A549 (cell line): ENCODE data around the gene NEK7. TPM values are rescaled to one million over a fixed set of nuclear protein-coding genes. Genes with fewer than 3 reads are reported as not detected.

Experiments used
- ATAC-seq, 2 experiments: fragments of 200-7000 bp in 1 of 2; fragments of >200 bp in 1 of 2; cut with Nextera tagmentation in 1 of 2; cut with Tn5 transposase in 1 of 2; 3 replicates each; pipeline versions ENCODE4 v1.8.0 to v1.9.1; 2018 to 2020; ENCODE audit warnings: mild to moderate bottlenecking in 1 of 2, moderate library complexity in 1 of 2
- CTCF ChIA-PET: fragments of 300-600 bp; sonication (Branson Sonifier 250); formaldehyde crosslinking; extraction: SDS; loops from one replicate; lab custom pipeline; 2021; ENCODE audit warnings: antibody characterized with exemption, inconsistent platforms; lab: Yijun Ruan, JAX
- POLR2A ChIA-PET: fragments of 350-600 bp; formaldehyde crosslinking; extraction: SDS; loops from one replicate; lab custom pipeline; 2021; ENCODE audit warnings: antibody characterized with exemption, inconsistent platforms; lab: Yijun Ruan, JAX
- DNase-seq, 2 experiments: peaks; one replicate each; pipeline versions ENCODE4 v3.0.0 to v3.0.0-alpha.2; 2011 to 2016; ENCODE audit warnings: low read depth in 1 of 2, low spot score in 1 of 2
- FAIRE-seq: peaks from 2 replicates; lab custom pipeline; 2011; peaks lifted over from hg19 to GRCh38; lab: Jason Lieb, UNC
- H3K27ac ChIP-seq, 2 experiments: fragments of >200 bp; sonication (Bioruptor Twin); formaldehyde crosslinking; 3 replicates each; pipeline ENCODE4 v1.5.1; 2016 to 2017
- H3K4me1 ChIP-seq: fragments of >200 bp; sonication (Bioruptor Twin); formaldehyde crosslinking; 3 replicates; pipeline ENCODE4 v1.6.1; 2016
- H3K4me2 ChIP-seq: fragments of >200 bp; sonication (Bioruptor Twin); formaldehyde crosslinking; 3 replicates; pipeline ENCODE4 v1.6.1; 2016
- H3K4me3 ChIP-seq: fragments of >200 bp; sonication (Bioruptor Twin); formaldehyde crosslinking; 3 replicates; pipeline ENCODE4 v1.5.1; 2016
- H3K9me3 ChIP-seq: fragments of >200 bp; sonication (Bioruptor Twin); formaldehyde crosslinking; 3 replicates; pipeline ENCODE4 v1.6.1; 2016
- BCL3 ChIP-seq: fragments of >200 bp; sonication (Bioruptor Twin); formaldehyde crosslinking; IDR thresholded peaks from 3 replicates; pipeline ENCODE4 v1.6.1; 2016
- CBX2 ChIP-seq: fragments of 200-600 bp; sonication (generic); IDR thresholded peaks from 2 replicates; pipeline ENCODE4 v1.6.1; 2016; ENCODE audit warnings: low read depth, mild to moderate bottlenecking, borderline replicate concordance
- CEBPB ChIP-seq, 2 experiments: fragments of >200 bp in 1 of 2; sonication (Bioruptor Twin) in 1 of 2; formaldehyde crosslinking in 1 of 2; IDR thresholded peaks; 2 replicates each; pipeline ENCODE4 v1.6.1; 2012 to 2016
- CHD4 ChIP-seq: fragments of 200-600 bp; sonication (generic); IDR thresholded peaks from 2 replicates; pipeline ENCODE4 v1.6.1; 2016; ENCODE audit warnings: antibody characterized with exemption, mild to moderate bottlenecking, borderline replicate concordance
- EHMT2 ChIP-seq: fragments of 200-600 bp; sonication (generic); IDR thresholded peaks from 2 replicates; pipeline ENCODE4 v1.6.1; 2016; ENCODE audit warnings: antibody characterized with exemption, low read depth, mild to moderate bottlenecking, moderate library complexity
- ESRRA ChIP-seq: fragments of 150-350 bp; IDR thresholded peaks from 2 replicates; pipeline ENCODE4 v1.6.1; 2014; ENCODE audit warnings: mild to moderate bottlenecking, low read length, borderline replicate concordance
- FOSB ChIP-seq: fragments of 250-450 bp; sonication (Bioruptor Pico); IDR thresholded peaks from 2 replicates; pipeline ENCODE4 v1.5.0; 2020; ENCODE audit warnings: mild to moderate bottlenecking, moderate library complexity
- FOSL2 ChIP-seq, 2 experiments: fragments of 450-650 bp in 1 of 2; fragments of >200 bp in 1 of 2; sonication (Bioruptor Twin) in 1 of 2; formaldehyde crosslinking; IDR thresholded peaks; 2 replicates each; pipeline versions ENCODE4 v1.5.0 to v1.6.1; 2016 to 2020; ENCODE audit warnings: mild to moderate bottlenecking in 1 of 2, moderate library complexity in 1 of 2
- GATA3 ChIP-seq: IDR thresholded peaks from 2 replicates; pipeline ENCODE4 v1.6.1; 2012; ENCODE audit warnings: borderline replicate concordance
- HEYL ChIP-seq: fragments of 250-450 bp; sonication (Bioruptor Pico); IDR thresholded peaks from 2 replicates; pipeline ENCODE4 v1.8.0; 2021; ENCODE audit warnings: mild to moderate bottlenecking, moderate library complexity
- HOXB13 ChIP-seq: fragments of 250-450 bp; sonication (Bioruptor Pico); IDR thresholded peaks from 2 replicates; pipeline ENCODE4 v1.5.0; 2020; ENCODE audit warnings: low read depth, mild to moderate bottlenecking, moderate library complexity
- JUNB ChIP-seq: fragments of >200 bp; sonication (Bioruptor Twin); formaldehyde crosslinking; IDR thresholded peaks from 2 replicates; pipeline ENCODE4 v1.6.1; 2016
- KDM5A ChIP-seq: fragments of 200-600 bp; sonication (generic); IDR thresholded peaks from 2 replicates; pipeline ENCODE4 v1.6.1; 2016; ENCODE audit warnings: antibody characterized with exemption, mild to moderate bottlenecking
- MAX ChIP-seq: IDR thresholded peaks from 2 replicates; pipeline ENCODE4 v1.6.1; 2012
- NPAS2 ChIP-seq: fragments of 250-450 bp; sonication (Bioruptor Pico); IDR thresholded peaks from 2 replicates; pipeline ENCODE4 v1.8.0; 2022; ENCODE audit warnings: mild to moderate bottlenecking, moderate library complexity, borderline replicate concordance
- PBX3 ChIP-seq: IDR thresholded peaks from 2 replicates; pipeline ENCODE4 v1.6.1; 2012
- PHF8 ChIP-seq: fragments of 200-600 bp; sonication (generic); IDR thresholded peaks from 2 replicates; pipeline ENCODE4 v1.6.1; 2016; ENCODE audit warnings: low read depth, mild to moderate bottlenecking, antibody characterized with exemption, moderate library complexity, borderline replicate concordance
- RARB ChIP-seq: fragments of 250-450 bp; sonication (Bioruptor Pico); IDR thresholded peaks from 2 replicates; pipeline ENCODE4 v1.8.0; 2021; ENCODE audit warnings: mild to moderate bottlenecking, moderate library complexity
- REST ChIP-seq: fragments of 200-600 bp; sonication (generic); IDR thresholded peaks from 2 replicates; pipeline ENCODE4 v1.6.1; 2016; ENCODE audit warnings: antibody characterized with exemption, mild to moderate bottlenecking, moderate library complexity
- SMC3 ChIP-seq: fragments of >200 bp; sonication (Bioruptor Twin); formaldehyde crosslinking; IDR thresholded peaks from 3 replicates; pipeline ENCODE4 v1.6.1; 2018; ENCODE audit warnings: inconsistent platforms
- SREBF2 ChIP-seq: fragments of 450-650 bp; IDR thresholded peaks from 2 replicates; pipeline ENCODE4 v1.6.1; 2014; ENCODE audit warnings: mild to moderate bottlenecking, moderate library complexity
- TFCP2L1 ChIP-seq: fragments of 250-450 bp; sonication (Bioruptor Pico); IDR thresholded peaks from 2 replicates; pipeline ENCODE4 v1.5.0; 2021; ENCODE audit warnings: mild to moderate bottlenecking
- TP53 ChIP-seq: fragments of 250-450 bp; sonication (Bioruptor Pico); IDR thresholded peaks from 2 replicates; pipeline ENCODE4 v1.5.0; 2021; ENCODE audit warnings: mild to moderate bottlenecking, moderate library complexity
- WGBS: methylation state at CpG from one replicate; pipeline ENCODE4 v1.1.6; 2017; ENCODE audit errors: missing lambda C conversion rate; 5-methylcytosine and 5-hydroxymethylcytosine counted together
- polyA plus RNA-seq, 4 experiments: library from polyadenylated mRNA; depleted of rRNA in 3 of 4; stranded (reverse); fragments of >200 nt; fragmentation: RNase III in 1 of 4; extraction: RNeasy Plus Mini Kit Qiagen cat#74134 plus additional on column Dnase treatment in 1 of 4; gene quantifications; 2 replicates in 3 of 4; 3 replicates in 1 of 4; pipeline ENCODE4 v1.2.3, GENCODE V29; 2011 to 2017
- TF ChIP-seq, protein P1 (sequence below): fragments of 250-450 bp; sonication (Bioruptor Pico); IDR thresholded peaks from 2 replicates; pipeline ENCODE4 v1.5.0; 2020; ENCODE audit warnings: low read depth, mild to moderate bottlenecking, moderate library complexity

Gene NEK7
- polyA plus RNA-seq, 2 of the 4 experiments (the other 2 are of a cell fraction): 15.9 to 62.9 TPM

- Histone ChIP-seq H3K4me2 (no peak overlapping the region), H3K4me1 (peaks cover 57% of the 10 kb centered on the region), H3K27ac (peak overlapping the region in 1 of 2 experiments; percentile 40; a peak in 5 of 6 replicates), H3K4me3 (no peak overlapping the region), H3K9me3 (no peaks in the 10 kb centered on the region)
- ATAC-seq (no peak), DNase-seq (no peak), FAIRE-seq (no peak)
- CTCF ChIA-PET: interaction anchor here (1.9 kb wide), 1 partner anchor 9 kb away, joined by 6 read pairs; no protein-coding TSS in a partner anchor
- POLR2A ChIA-PET: no interaction called here
- 69% methylated on average over 2 of the region's 2 CpGs for WGBS
- no peak for TF ChIP-seq HOXB13 (CRISPR knock-in tag)
- no peak for TF ChIP-seq BCL3
- TF ChIP-seq CBX2: no peak
- no peak for TF ChIP-seq FOSL2 (IDR thresholded peaks at IDR 0.05)
- no peak for TF ChIP-seq FOSL2 (CRISPR knock-in tag; IDR thresholded peaks at IDR 0.05)
- TF ChIP-seq SREBF2: no peak
- TF ChIP-seq EHMT2: no peak
- TF ChIP-seq KDM5A: no peak
- TF ChIP-seq SMC3: no peak
- no peak for TF ChIP-seq TFCP2L1 (CRISPR knock-in tag)
- no peak for TF ChIP-seq CEBPB (IDR thresholded peaks at IDR 0.05)
- no peak for TF ChIP-seq TP53 (CRISPR knock-in tag)
- TF ChIP-seq REST: no peak
- no peak for TF ChIP-seq PBX3
- TF ChIP-seq CHD4: no peak
- TF ChIP-seq RARB (CRISPR knock-in tag): no peak
- TF ChIP-seq HEYL: no peak
- TF ChIP-seq NPAS2 (CRISPR knock-in tag): no peak
- TF ChIP-seq ESRRA: no peak
- TF ChIP-seq, all 56 proteins: peak for 0
Measured at GRCh38 chr1:198119906-198120305, 36.9 kb upstream of the NEK7 start.

- no peak overlapping the region for H3K4me3 ChIP-seq
- peak overlapping the region; percentile 42 for H3K4me2 ChIP-seq
- H3K9me3 ChIP-seq: no peaks in the 10 kb centered on the region
- ATAC-seq: peak; percentile 87 to 92
- POLR2A ChIA-PET: no interaction called here
- peak; percentile 26 to 87 for DNase-seq
- TF ChIP-seq FOSB (CRISPR knock-in tag): no peak
- peak; percentile 43; the same call in 1 of the 2 replicates for TF ChIP-seq MAX
- peak; percentile 28; the same call in 1 of the 2 replicates for TF ChIP-seq GATA3
- no peak for TF ChIP-seq PHF8
- TF ChIP-seq, protein P1, sequence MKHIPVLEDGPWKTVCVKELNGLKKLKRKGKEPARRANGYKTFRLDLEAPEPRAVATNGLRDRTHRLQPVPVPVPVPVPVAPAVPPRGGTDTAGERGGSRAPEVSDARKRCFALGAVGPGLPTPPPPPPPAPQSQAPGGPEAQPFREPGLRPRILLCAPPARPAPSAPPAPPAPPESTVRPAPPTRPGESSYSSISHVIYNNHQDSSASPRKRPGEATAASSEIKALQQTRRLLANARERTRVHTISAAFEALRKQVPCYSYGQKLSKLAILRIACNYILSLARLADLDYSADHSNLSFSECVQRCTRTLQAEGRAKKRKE (CRISPR knock-in tag): 0 out of 2 replicates have a peak, but pooled peaks have one; percentile 28
- TF ChIP-seq JUNB: peak; percentile 28; the same call in 1 of the 2 replicates
- TF ChIP-seq FOSL2 (IDR thresholded peaks at IDR 0.05): no peak
- peak; percentile 81 for TF ChIP-seq FOSL2 (CRISPR knock-in tag; IDR thresholded peaks at IDR 0.05)
- H3K4me1 ChIP-seq: peaks cover 70% of the 10 kb centered on the region
- WGBS: 54% methylated on average over 3 of the region's 3 CpGs
- CTCF ChIA-PET: interaction anchor here (0.6 to 1.0 kb wide), 2 partner anchors 13 to 35 kb away, joined by 3 read pairs; partner anchors contain the start of gene NEK7
- H3K27ac ChIP-seq: peak overlapping the region; percentile 58 to 79; a peak in 5 of 6 replicates
- no peak for FAIRE-seq
Measured at GRCh38 chr1:198121056-198121826, 35.6 kb upstream of the NEK7 start.
